SK-N-SH (cell line): ENCODE measurements around the gene TTLL1. TPM values are rescaled to one million over a fixed set of nuclear protein-coding genes. Genes with fewer than 3 reads are reported as not detected.
"Not testable (repeated sequence)": the region's sequence is repeated elsewhere in the genome, so short reads cannot be mapped to it uniquely, and the experiment has no call there.

Experiments
- CTCF ChIA-PET: fragments of 300-600, 350-600 bp; formaldehyde crosslinking; extraction: SDS; loops from one replicate; lab custom pipeline; 2021; lab: Yijun Ruan, JAX
- POLR2A ChIA-PET: fragments of 350-600 bp; sonication (Branson Sonifier 250); formaldehyde crosslinking; extraction: SDS; loops from one replicate; lab custom pipeline; 2020; ENCODE audit warnings: antibody characterized with exemption, inconsistent platforms; lab: Yijun Ruan, JAX
- DNase-seq: peaks from one replicate; pipeline ENCODE4 v3.0.0; 2012
- H2AFZ ChIP-seq: fragments of 200-600 bp; sonication (generic); 2 replicates; pipeline ENCODE4 v1.8.1; 2016; ENCODE audit warnings: antibody characterized with exemption, mild to moderate bottlenecking, low read depth
- H3F3A ChIP-seq: fragments of 200-600 bp; sonication (generic); replicated peaks from 2 replicates; pipeline ENCODE3; 2016; ENCODE audit warnings: antibody characterized with exemption, mild to moderate bottlenecking; ENCODE audit not compliant: insufficient read depth
- H3K27ac ChIP-seq, 2 experiments: fragments of 200-500 bp in 1 of 2; fragments of 200-600 bp in 1 of 2; sonication (Bioruptor generic) in 1 of 2; sonication (generic), shearing (Covaris generic) in 1 of 2; 2 replicates each; pipeline versions ENCODE4 v1.5.1 to v1.6.1; 2014 to 2016; ENCODE audit warnings: low read depth in 2 of 2, inconsistent platforms in 1 of 2, low read length in 1 of 2, mild to moderate bottlenecking in 1 of 2, mixed read lengths in 1 of 2
- H3K27me3 ChIP-seq: fragments of 200-600 bp; sonication (generic), shearing (Covaris generic); 2 replicates; pipeline ENCODE4 v1.6.1; 2016; ENCODE audit warnings: mixed run types; ENCODE audit not compliant: insufficient read depth
- H3K36me3 ChIP-seq, 2 experiments: fragments of 200-500 bp in 1 of 2; fragments of 200-600 bp in 1 of 2; sonication (Bioruptor generic) in 1 of 2; sonication (generic) in 1 of 2; replicated peaks in 1 of 2; 2 replicates each; pipeline versions ENCODE3 to v1.5.1; 2014 to 2016; ENCODE audit warnings: low read length in 1 of 2, mild to moderate bottlenecking in 1 of 2; ENCODE audit not compliant: insufficient read depth in 2 of 2, control insufficient read depth in 1 of 2
- H3K4me1 ChIP-seq, 2 experiments: fragments of 200-500 bp in 1 of 2; fragments of 200-600 bp in 1 of 2; sonication (Bioruptor generic) in 1 of 2; sonication (generic), shearing (Covaris generic) in 1 of 2; 2 replicates each; pipeline versions ENCODE4 v1.5.1 to v1.6.1; 2014 to 2016; ENCODE audit warnings: low read depth in 1 of 2, low read length in 1 of 2, mixed run types in 1 of 2; ENCODE audit not compliant: insufficient read depth in 2 of 2, control insufficient read depth in 1 of 2
- H3K4me2 ChIP-seq: fragments of 200-600 bp; sonication (generic), shearing (Covaris generic); 2 replicates; pipeline ENCODE4 v1.6.1; 2017; ENCODE audit warnings: mixed run types
- H3K4me3 ChIP-seq, 2 experiments: fragments of 200-500 bp in 1 of 2; fragments of 200-600 bp in 1 of 2; sonication (Bioruptor generic) in 1 of 2; sonication (generic), shearing (Covaris generic) in 1 of 2; 2 replicates each; pipeline versions ENCODE4 v1.5.1 to v1.8.1; 2014 to 2016; ENCODE audit warnings: low read depth in 2 of 2, inconsistent platforms in 1 of 2, low read length in 1 of 2, mild to moderate bottlenecking in 1 of 2, mixed read lengths in 1 of 2, moderate library complexity in 1 of 2
- H3K79me2 ChIP-seq: fragments of 200-600 bp; sonication (generic); 2 replicates; pipeline ENCODE4 v1.8.1; 2017; ENCODE audit warnings: mild to moderate bottlenecking; ENCODE audit not compliant: insufficient read depth
- H3K9ac ChIP-seq: fragments of 200-600 bp; sonication (generic); 2 replicates; pipeline ENCODE4 v1.6.1; 2017; ENCODE audit warnings: mixed run types
- H3K9me2 ChIP-seq: fragments of 200-600 bp; sonication (generic); 2 replicates; pipeline ENCODE4 v1.6.1; 2017; ENCODE audit warnings: mixed run types
- H3K9me3 ChIP-seq: fragments of 200-600 bp; sonication (generic); 2 replicates; pipeline ENCODE4 v1.6.1; 2017; ENCODE audit warnings: mixed run types, mild to moderate bottlenecking, moderate library complexity
- H4K20me1 ChIP-seq: fragments of 200-600 bp; sonication (generic); 2 replicates; pipeline ENCODE4 v1.6.1; 2017; ENCODE audit warnings: mild to moderate bottlenecking, mixed run types; ENCODE audit not compliant: insufficient read depth
- EZH2phosphoT487 ChIP-seq: fragments of 200-600 bp; sonication (generic); IDR thresholded peaks from 2 replicates; pipeline ENCODE4 v1.6.1; 2017; ENCODE audit warnings: low read depth, mixed run types, mild to moderate bottlenecking, antibody characterized with exemption, moderate library complexity, borderline replicate concordance
- FOXJ3 ChIP-seq: sonication (generic); formaldehyde crosslinking; IDR thresholded peaks from 2 replicates; pipeline ENCODE4 v1.5.1; 2020; ENCODE audit warnings: mild to moderate bottlenecking, missing genetic modification reagents
- RCOR1 ChIP-seq: fragments of 150-350 bp; IDR thresholded peaks from 2 replicates; pipeline ENCODE4 v1.6.1; 2017; ENCODE audit warnings: antibody characterized with exemption, low read length
- SMC3 ChIP-seq: IDR thresholded peaks from 2 replicates; pipeline ENCODE4 v1.6.1; 2012; ENCODE audit warnings: low read depth, low read length, improper control_type of control experiment
- TCF12 ChIP-seq: IDR thresholded peaks from 2 replicates; pipeline ENCODE4 v1.4.0; 2012
- WGBS: methylation state at CpG from one replicate; pipeline ENCODE4 v1.1.6; 2017; ENCODE audit warnings: low lambda C conversion rate; 5-methylcytosine and 5-hydroxymethylcytosine counted together
- polyA plus RNA-seq, 3 experiments: library from polyadenylated mRNA; depleted of rRNA; stranded (reverse); fragments of >200 nt; gene quantifications; 2 replicates each; pipeline ENCODE4 v1.2.3, GENCODE V29; 2012

The TTLL1 gene
- polyA plus RNA-seq, 1 of the 3 experiments (the other 2 are of a cell fraction): 14.0 TPM

DNA sequence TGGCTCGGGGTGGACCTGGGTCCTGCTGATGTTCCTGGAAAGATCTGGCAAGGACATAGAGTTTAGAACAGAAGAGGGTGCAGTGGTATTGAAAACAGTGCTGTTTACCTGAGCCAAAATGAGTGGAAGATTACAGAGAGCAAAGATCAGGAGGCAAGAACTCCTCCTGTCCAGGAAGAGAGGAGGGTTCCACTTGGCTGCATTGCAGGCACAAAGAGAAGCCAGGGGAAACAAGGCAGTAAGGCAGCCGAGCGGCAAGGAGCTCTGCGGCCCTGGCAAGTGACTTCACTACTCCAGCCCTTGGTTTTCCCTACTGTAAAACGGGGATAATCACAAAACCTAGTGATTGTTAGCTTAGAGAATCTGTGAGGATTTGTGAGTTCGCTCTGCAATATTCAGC is 70.6 kb downstream of the TTLL1 start:
- ChIA-PET CTCF (no interaction called here), POLR2A (no interaction called here)
- no peaks in the 10 kb centered on the region for H3K9me3 ChIP-seq

DNA sequence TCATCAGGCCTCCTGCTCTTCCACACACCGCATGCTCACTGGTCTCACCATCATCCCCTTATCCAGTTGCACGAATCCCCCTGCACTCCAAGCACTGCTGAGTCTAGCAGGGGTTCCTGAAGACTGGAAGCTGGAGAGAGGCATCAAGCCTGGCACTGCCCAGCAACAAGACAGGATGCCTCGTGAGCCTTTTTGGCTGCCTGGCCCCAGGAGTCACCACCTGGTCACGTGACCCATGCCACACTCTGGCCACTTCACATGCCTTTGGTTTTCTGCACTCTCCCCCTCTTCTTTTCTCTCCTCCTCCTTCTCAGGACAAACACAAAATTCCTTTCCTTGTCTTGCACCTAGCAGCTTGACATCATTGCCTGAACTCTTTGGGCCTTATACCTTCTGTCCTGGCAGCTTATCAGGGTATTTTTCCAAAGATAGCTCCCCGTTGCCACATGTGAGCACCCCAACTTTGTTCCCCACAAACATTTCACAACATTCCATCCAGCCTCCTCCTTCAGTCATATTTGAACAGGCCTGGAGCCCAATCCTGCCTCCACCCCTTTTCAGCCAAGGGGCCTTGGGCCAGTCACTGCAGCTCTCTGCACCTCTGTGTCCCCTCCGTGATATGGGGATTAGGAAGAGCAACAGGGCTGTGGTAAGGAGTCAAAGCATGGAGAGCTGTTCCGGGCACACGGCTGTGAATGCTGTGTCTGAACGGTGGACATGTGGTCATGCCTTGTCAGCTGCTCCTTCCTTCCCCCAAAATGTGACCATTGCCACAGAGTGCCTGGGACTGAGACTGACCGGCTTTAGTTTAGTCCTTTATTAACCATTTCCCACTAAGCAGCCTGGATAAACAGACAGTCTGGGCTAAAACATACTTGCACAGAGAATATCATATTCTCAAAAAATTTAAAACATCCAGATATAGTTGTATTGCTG is 71.4 kb downstream of the TTLL1 start:
- Histone ChIP-seq H3K27me3 (no peaks in the 10 kb centered on the region), H3K27ac (no peak overlapping the region), H3F3A (no peaks in the 10 kb centered on the region), H3K9me2 (no peaks in the 10 kb centered on the region), H3K9ac (no peak overlapping the region), H3K4me3 (no peak overlapping the region), H3K79me2 (peaks cover 17% of the 10 kb centered on the region), H3K4me1 (peaks cover 0 to 11% of the 10 kb centered on the region in 2 experiments; a peak in 1 of 4 replicates), H3K4me2 (no peak overlapping the region), H4K20me1 (peaks cover 11% of the 10 kb centered on the region), H3K36me3 (no peaks in the 10 kb centered on the region), H3K9me3 (no peaks in the 10 kb centered on the region), H2AFZ (no peak overlapping the region)
- POLR2A ChIA-PET: no interaction called here
- CTCF ChIA-PET: no interaction called here
- TF ChIP-seq TCF12: no peak
- TF ChIP-seq FOXJ3 (CRISPR knock-in tag): no peak
- TF ChIP-seq SMC3: no peak
- no peak for DNase-seq
- 81% methylated on average over 6 of the region's 10 CpGs for WGBS

More for the DNA sequence above, 70.6 kb downstream of the TTLL1 start:
- WGBS: 63% methylated on average over 1 of the region's 6 CpGs
- H4K20me1 ChIP-seq: peaks cover 4% of the 10 kb centered on the region
- peaks cover 8% of the 10 kb centered on the region for H3K79me2 ChIP-seq
- no peak for DNase-seq
- H3K36me3 ChIP-seq: no peaks in the 10 kb centered on the region
- no peaks in the 10 kb centered on the region for H3K27me3 ChIP-seq
- no peak for TF ChIP-seq EZH2phosphoT487
- TF ChIP-seq RCOR1: no peak
- H3F3A ChIP-seq: no peaks in the 10 kb centered on the region
- no peak overlapping the region for H3K27ac ChIP-seq
- H3K4me3 ChIP-seq: no peak overlapping the region
- H3K9me2 ChIP-seq: no peaks in the 10 kb centered on the region
- H3K9ac ChIP-seq: no peak overlapping the region
- peaks cover 0 to 7% of the 10 kb centered on the region in 2 experiments; a peak in 1 of 4 replicates for H3K4me1 ChIP-seq
- H3K4me2 ChIP-seq: no peak overlapping the region
- no peak overlapping the region for H2AFZ ChIP-seq

DNA sequence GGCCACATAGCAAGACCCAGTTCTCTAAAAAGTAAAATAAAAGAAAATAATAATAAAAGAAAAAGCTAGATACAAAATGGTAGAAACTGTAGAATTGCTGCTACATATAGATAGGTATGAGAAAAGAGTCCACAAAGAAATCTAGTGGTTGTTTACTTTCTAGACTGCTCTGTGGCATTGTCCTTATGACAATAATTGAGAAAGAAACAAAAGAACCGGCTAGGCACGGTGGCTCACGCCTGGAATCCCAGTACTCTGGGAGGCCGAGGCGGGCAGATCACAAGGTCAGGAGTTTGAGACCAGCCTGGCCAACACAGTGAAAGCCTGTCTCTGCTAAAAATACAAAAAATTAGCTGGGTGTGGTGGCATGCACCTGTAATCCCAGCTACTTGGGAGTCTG is 73.0 kb downstream of the TTLL1 start:
- H3K9me3 ChIP-seq, H3K4me2 ChIP-seq, POLR2A ChIA-PET, DNase-seq, H3K27me3 ChIP-seq, H3F3A ChIP-seq, H3K36me3 ChIP-seq, CTCF ChIA-PET, H3K9ac ChIP-seq, H3K4me3 ChIP-seq, H3K9me2 ChIP-seq, H2AFZ ChIP-seq, H3K27ac ChIP-seq: not testable (repeated sequence)
- Histone ChIP-seq H4K20me1 (peaks cover 16% of the 10 kb centered on the region), H3K79me2 (peaks cover 33% of the 10 kb centered on the region), H3K4me1 (peaks cover 0 to 13% of the 10 kb centered on the region in 2 experiments; a peak in 1 of 4 replicates)
- WGBS: 87% methylated on average over 3 of the region's 5 CpGs
